Endothelial cell of umbilical vein (primary cell): ENCODE measurements around the gene ADARB2.

Experiments used
- EZH2 ChIP-seq: IDR thresholded peaks from 2 replicates; pipeline ENCODE4 v1.6.1; 2012; ENCODE audit warnings: borderline replicate concordance, low read depth, mild to moderate bottlenecking, moderate library complexity, low read length, inconsistent platforms; ENCODE audit not compliant: severe bottlenecking
- FOS ChIP-seq: IDR thresholded peaks from 2 replicates; pipeline ENCODE4 v1.6.1; 2011; ENCODE audit warnings: mild to moderate bottlenecking, low read length, moderate library complexity, borderline replicate concordance; ENCODE audit not compliant: insufficient read depth
- POLR2A ChIP-seq: IDR thresholded peaks from 2 replicates; pipeline ENCODE4 v1.6.1; 2012; ENCODE audit warnings: low read depth, mild to moderate bottlenecking, control low read depth, low read length
- TF ChIP-seq, protein P1 (sequence below), 2 donors: IDR thresholded peaks; 1 replicate in 1 of 2; 2 replicates in 1 of 2; pipeline ENCODE4 v1.5.1; 2011; ENCODE audit warnings: low read length in 2 of 2, mild to moderate bottlenecking in 2 of 2, moderate library complexity in 2 of 2, control low read depth in 1 of 2, inconsistent platforms in 1 of 2, low read depth in 1 of 2; ENCODE audit not compliant: insufficient read depth in 1 of 2; ENCODE audit errors: extremely low read depth in 1 of 2

DNA sequence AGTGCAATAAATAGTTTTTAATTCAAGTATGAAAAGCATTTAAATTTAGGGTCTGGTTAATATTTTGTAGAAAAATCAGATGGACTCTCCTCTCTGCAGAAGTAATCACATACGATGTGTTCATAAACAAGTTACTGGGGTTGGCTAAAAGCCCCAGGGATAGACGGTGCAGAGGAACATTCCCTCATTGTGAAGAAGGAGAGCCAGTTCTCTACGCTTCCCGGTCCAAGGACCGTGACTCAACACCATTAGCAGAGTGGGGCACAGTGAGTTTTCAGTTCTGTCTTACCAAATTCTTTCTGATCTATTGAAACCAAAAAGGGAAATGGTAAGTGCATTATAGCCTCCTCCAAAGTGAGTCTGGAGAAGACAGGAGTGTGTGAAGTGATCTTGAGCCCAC is 353.3 kb downstream of the ADARB2 start:
- TF ChIP-seq, protein P1, sequence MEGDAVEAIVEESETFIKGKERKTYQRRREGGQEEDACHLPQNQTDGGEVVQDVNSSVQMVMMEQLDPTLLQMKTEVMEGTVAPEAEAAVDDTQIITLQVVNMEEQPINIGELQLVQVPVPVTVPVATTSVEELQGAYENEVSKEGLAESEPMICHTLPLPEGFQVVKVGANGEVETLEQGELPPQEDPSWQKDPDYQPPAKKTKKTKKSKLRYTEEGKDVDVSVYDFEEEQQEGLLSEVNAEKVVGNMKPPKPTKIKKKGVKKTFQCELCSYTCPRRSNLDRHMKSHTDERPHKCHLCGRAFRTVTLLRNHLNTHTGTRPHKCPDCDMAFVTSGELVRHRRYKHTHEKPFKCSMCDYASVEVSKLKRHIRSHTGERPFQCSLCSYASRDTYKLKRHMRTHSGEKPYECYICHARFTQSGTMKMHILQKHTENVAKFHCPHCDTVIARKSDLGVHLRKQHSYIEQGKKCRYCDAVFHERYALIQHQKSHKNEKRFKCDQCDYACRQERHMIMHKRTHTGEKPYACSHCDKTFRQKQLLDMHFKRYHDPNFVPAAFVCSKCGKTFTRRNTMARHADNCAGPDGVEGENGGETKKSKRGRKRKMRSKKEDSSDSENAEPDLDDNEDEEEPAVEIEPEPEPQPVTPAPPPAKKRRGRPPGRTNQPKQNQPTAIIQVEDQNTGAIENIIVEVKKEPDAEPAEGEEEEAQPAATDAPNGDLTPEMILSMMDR (IDR thresholded peaks at IDR 0.05; ENCODE audit: extremely low read depth in 1 of 2, insufficient read depth in 1 of 2, low read depth in 1 of 2, low read length in 2 of 2), result no peak
- TF ChIP-seq FOS (no peak), POLR2A (no peak), EZH2 (no peak)
